ENCODE results near the gene CALM1.

The CALM1 gene

DNA sequence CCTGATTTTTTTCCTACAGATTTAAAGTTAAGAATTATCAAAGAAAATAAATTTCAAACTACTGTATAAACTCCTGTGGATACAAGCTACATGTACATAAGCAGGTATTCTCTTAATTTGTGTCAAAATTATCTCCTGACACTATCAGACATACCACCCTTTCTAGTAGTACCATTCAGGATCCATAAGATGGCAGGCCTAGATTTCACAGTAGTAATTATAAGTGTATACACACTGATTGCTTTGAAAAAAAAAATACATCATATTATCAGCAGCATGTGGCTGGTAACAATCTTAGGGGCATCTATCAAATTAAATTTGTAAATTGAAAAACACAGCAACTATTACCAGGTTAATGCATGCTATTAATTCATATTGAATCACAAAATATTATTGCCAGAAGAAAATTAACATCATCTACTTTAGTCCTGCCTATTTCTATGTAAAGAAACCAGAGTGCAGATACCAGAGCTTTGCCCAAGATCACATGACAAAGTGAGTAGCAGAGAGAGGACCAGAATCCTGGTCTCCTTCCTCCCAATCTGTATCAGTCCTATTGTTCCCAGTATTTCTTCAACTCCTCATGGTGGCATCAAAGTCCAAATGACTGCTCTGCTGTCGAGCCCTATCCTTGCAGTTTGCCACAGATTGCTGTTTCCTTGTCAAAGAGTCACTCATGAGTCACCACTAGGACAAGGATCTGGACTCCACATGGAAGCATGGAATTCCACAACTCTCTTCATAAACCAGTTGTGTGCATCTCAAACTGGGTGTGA lies 27.7 kb upstream of the CALM1 start:
- no peaks in the 10 kb centered on the region for H3K36me3 ChIP-seq (ENCODE audit: control insufficient read depth, insufficient read depth, low read length)
- WGBS, 2 experiments (ENCODE audit: insufficient coverage in 2 of 2): 64 to 100% methylated on average over 1 of the region's 1 CpG
- H3K9me3 ChIP-seq (ENCODE audit: control insufficient read depth, low read length): no peaks in the 10 kb centered on the region
- no peak overlapping the region for H3K4me3 ChIP-seq (ENCODE audit: extremely low read depth, insufficient read depth, low read length, poor library complexity, severe bottlenecking)
- H3K4me1 ChIP-seq (ENCODE audit: control insufficient read depth, insufficient read depth, low read length, poor library complexity, severe bottlenecking): peaks cover 7% of the 10 kb centered on the region
- no peak overlapping the region for H3K27ac ChIP-seq (ENCODE audit: low read depth, low read length, severe bottlenecking)

DNA sequence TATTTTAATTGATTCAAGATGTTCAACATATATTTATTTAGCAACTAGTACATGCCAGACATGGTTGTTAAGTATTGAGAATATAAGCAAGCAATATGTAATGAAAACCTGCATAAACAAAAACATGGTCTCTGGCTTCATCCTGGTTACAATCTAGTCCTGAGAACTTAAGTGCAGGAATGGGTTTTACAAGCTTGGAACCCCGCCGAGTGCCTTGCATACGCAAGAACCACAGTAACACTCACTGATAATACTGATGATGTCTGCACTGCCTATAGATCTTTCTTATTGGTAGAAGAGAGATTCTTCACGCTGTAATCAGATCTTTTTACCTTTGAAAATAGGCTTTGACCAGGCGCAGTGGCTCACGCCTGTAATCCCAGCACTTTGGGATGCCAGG lies 22.9 kb upstream of the CALM1 start:
- Histone ChIP-seq H3K27ac (ENCODE audit: low read depth, low read length, severe bottlenecking) (no peak overlapping the region), H3K4me1 (ENCODE audit: control insufficient read depth, insufficient read depth, low read length, poor library complexity, severe bottlenecking) (peaks cover 7% of the 10 kb centered on the region), H3K9me3 (ENCODE audit: control insufficient read depth, low read length) (no peaks in the 10 kb centered on the region), H3K4me3 (ENCODE audit: extremely low read depth, insufficient read depth, low read length, poor library complexity, severe bottlenecking) (no peak overlapping the region), H3K36me3 (ENCODE audit: control insufficient read depth, insufficient read depth, low read length) (no peaks in the 10 kb centered on the region)
- WGBS, 2 experiments (ENCODE audit: insufficient coverage in 2 of 2): 87 to 89% methylated on average over 3 to 5 of the region's 6 CpGs

DNA sequence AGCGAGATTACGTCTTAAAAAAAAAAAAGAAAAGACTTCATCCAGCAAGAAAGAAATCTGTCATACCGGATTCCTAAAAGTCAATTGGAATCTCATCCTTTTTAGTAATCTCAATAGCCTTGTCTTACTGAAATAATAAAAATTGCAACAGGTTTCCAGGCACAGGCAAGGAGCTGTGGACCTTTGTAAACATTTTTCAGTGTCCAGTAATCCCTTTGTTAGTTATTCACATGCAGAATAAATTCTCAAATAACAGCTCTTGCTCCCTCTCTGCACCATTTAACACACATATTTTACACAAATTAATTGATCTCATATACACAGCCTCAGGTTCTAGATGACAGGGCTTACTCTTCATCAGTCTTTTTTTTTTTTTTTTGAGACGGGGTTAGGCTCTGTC lies 22.0 kb upstream of the CALM1 start:
- 90 to 100% methylated on average over 3 of the region's 4 CpGs for WGBS, 2 experiments (ENCODE audit: insufficient coverage in 2 of 2)
- no peaks in the 10 kb centered on the region for H3K4me1 ChIP-seq (ENCODE audit: control insufficient read depth, insufficient read depth, low read length, poor library complexity, severe bottlenecking)
- H3K9me3 ChIP-seq (ENCODE audit: control insufficient read depth, low read length): no peaks in the 10 kb centered on the region
- no peak overlapping the region for H3K27ac ChIP-seq (ENCODE audit: low read depth, low read length, severe bottlenecking)
- no peaks in the 10 kb centered on the region for H3K36me3 ChIP-seq (ENCODE audit: control insufficient read depth, insufficient read depth, low read length)
- no peak overlapping the region for H3K4me3 ChIP-seq (ENCODE audit: extremely low read depth, insufficient read depth, low read length, poor library complexity, severe bottlenecking)

DNA sequence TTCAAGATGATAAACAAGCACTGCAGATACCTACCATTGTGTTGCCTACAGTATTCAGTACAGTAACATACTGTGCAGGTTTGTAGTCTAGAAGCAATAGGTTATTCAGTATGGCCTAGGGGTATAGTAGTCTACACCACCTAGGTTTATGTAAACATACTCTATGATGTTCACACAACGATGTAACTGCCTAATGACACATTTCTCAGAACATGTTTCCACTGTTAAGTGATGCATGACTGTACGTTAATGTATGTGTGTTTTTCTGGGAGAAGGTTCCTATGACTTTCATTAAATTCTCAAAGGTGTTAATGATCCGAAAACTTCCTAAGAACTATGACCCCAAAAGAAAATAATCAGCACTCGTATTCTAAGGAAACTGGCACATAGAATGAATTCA lies 20.9 kb upstream of the CALM1 start:
- Histone ChIP-seq H3K27ac (ENCODE audit: low read depth, low read length, severe bottlenecking) (no peak overlapping the region), H3K4me1 (ENCODE audit: control insufficient read depth, insufficient read depth, low read length, poor library complexity, severe bottlenecking) (no peaks in the 10 kb centered on the region), H3K9me3 (ENCODE audit: control insufficient read depth, low read length) (no peaks in the 10 kb centered on the region), H3K4me3 (ENCODE audit: extremely low read depth, insufficient read depth, low read length, poor library complexity, severe bottlenecking) (no peak overlapping the region), H3K36me3 (ENCODE audit: control insufficient read depth, insufficient read depth, low read length) (no peaks in the 10 kb centered on the region)
- no CpG with 5 or more reads among the region's 4 CpGs for WGBS, 2 experiments (ENCODE audit: insufficient coverage in 2 of 2)

DNA sequence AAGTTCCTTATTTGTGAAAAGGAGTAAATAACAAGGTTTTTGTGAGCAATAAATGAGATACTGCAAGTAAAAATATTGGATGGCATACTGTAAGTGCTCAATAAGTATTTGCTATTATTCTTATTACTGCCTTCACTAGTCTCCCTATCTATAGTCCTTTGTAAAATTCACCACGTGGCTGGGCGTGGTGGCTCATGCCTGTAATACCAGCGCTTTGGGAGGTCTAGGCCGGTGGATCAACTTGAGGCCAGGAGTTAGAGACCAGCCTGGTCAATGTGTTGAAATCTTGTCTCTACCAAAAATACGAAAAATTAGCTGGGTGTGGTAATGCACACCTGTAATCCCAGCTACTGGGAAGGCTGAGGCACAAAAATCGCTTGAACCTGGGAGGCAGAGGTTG lies 18.6 kb upstream of the CALM1 start:
- WGBS, 2 experiments (ENCODE audit: insufficient coverage in 2 of 2): 87 to 94% methylated on average over 6 of the region's 6 CpGs
- H3K9me3 ChIP-seq (ENCODE audit: control insufficient read depth, low read length): no peaks in the 10 kb centered on the region
- no peak overlapping the region for H3K27ac ChIP-seq (ENCODE audit: low read depth, low read length, severe bottlenecking)
- peaks cover 6% of the 10 kb centered on the region for H3K4me1 ChIP-seq (ENCODE audit: control insufficient read depth, insufficient read depth, low read length, poor library complexity, severe bottlenecking)
- no peaks in the 10 kb centered on the region for H3K36me3 ChIP-seq (ENCODE audit: control insufficient read depth, insufficient read depth, low read length)
- no peak overlapping the region for H3K4me3 ChIP-seq (ENCODE audit: extremely low read depth, insufficient read depth, low read length, poor library complexity, severe bottlenecking)

DNA sequence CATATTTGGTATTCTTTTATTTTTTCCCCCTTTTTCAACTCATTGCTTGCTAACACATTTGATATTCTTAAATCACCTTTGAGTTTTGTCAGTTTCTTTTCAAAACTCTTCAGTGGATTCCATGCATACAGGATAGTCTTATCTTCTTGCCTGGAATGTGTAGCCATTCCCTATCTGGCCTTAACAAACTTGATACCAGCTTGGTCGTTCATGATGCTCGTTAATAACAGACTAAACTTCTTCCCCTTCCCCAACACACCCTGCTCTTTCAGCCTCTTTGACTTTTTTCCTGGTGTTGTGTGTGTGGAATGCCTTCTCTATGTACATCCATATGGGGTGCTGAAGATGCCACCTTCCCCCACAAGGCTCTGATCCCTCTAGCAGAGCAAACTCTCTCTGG lies 17.7 kb upstream of the CALM1 start:
- H3K27ac ChIP-seq (ENCODE audit: low read depth, low read length, severe bottlenecking): no peak overlapping the region
- no peak overlapping the region for H3K4me3 ChIP-seq (ENCODE audit: extremely low read depth, insufficient read depth, low read length, poor library complexity, severe bottlenecking)
- H3K4me1 ChIP-seq (ENCODE audit: control insufficient read depth, insufficient read depth, low read length, poor library complexity, severe bottlenecking): peaks cover 10% of the 10 kb centered on the region
- 60% methylated on average over 1 of the region's 2 CpGs; no CpG with 5 or more reads in 1 of the 2 experiments for WGBS, 2 experiments (ENCODE audit: insufficient coverage in 2 of 2)
- H3K9me3 ChIP-seq (ENCODE audit: control insufficient read depth, low read length): no peaks in the 10 kb centered on the region
- H3K36me3 ChIP-seq (ENCODE audit: control insufficient read depth, insufficient read depth, low read length): no peaks in the 10 kb centered on the region

DNA sequence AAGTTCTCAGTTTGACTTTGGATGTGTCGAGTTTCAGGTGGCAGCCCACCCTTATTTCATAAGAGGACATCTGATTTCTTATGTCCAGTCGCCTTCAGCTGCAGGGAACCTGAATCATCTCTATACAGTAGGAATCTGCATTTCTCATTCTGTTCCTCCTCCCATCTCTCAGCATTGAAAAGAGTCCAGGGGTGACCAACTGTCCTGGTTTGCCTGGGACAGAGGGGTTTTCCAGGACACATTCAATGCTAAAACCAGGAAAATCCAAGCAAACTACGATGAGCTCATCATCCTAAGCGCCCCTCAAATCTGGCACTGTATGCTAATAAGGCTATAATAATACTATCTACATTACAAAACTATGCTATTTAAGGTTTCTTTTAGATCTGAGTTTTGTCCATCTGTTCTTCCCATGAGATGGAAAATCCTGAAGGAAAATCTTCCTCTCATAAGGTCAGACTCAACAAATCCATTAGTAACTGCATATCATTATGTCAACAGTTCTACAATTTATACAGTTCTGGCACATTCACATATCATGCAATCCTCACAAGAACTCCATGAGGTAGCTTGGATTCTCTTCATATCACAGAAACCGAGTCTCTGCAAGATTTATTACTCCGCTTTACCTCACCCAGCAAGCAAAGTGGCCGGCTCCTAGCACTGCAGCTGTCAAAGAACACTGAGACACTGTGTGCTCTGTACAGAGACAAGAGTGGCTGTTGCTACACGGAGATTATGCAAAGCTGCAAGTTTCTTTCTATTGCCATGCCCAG lies 15.6 kb upstream of the CALM1 start:
- H3K36me3 ChIP-seq (ENCODE audit: control insufficient read depth, insufficient read depth, low read length): no peaks in the 10 kb centered on the region
- no peak overlapping the region for H3K4me3 ChIP-seq (ENCODE audit: extremely low read depth, insufficient read depth, low read length, poor library complexity, severe bottlenecking)
- H3K27ac ChIP-seq (ENCODE audit: low read depth, low read length, severe bottlenecking): no peak overlapping the region
- H3K9me3 ChIP-seq (ENCODE audit: control insufficient read depth, low read length): no peaks in the 10 kb centered on the region
- 86 to 94% methylated on average over 5 of the region's 8 CpGs for WGBS, 2 experiments (ENCODE audit: insufficient coverage in 2 of 2)
- H3K4me1 ChIP-seq (ENCODE audit: control insufficient read depth, insufficient read depth, low read length, poor library complexity, severe bottlenecking): peaks cover 16% of the 10 kb centered on the region

DNA sequence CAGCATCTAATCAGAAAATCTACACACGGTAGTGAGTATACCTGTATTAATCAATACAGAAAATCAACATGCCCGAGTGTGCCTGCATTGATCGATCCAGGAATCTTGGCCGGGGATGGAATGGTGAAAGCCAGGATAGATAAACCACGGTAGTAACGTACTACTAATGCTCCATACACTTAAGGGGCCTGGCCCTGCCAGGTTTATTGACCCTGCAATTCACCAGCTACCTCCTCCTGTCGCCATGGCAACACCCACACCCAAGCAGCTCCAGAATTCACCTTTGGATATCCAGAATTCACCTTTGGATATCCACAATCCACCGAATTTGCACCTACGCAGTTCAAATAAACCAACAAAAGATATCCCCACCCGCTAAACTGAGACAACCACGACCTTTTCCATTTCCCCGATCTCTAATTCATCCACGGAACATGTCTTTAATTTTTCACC lies 14.8 kb upstream of the CALM1 start:
- 58 to 61% methylated on average over 9 to 13 of the region's 13 CpGs for WGBS, 2 experiments (ENCODE audit: insufficient coverage in 2 of 2)
- no peaks in the 10 kb centered on the region for H3K9me3 ChIP-seq (ENCODE audit: control insufficient read depth, low read length)
- H3K27ac ChIP-seq (ENCODE audit: low read depth, low read length, severe bottlenecking): peak overlapping the region; percentile 100
- peaks cover 16% of the 10 kb centered on the region for H3K4me1 ChIP-seq (ENCODE audit: control insufficient read depth, insufficient read depth, low read length, poor library complexity, severe bottlenecking)
- no peaks in the 10 kb centered on the region for H3K36me3 ChIP-seq (ENCODE audit: control insufficient read depth, insufficient read depth, low read length)
- H3K4me3 ChIP-seq (ENCODE audit: extremely low read depth, insufficient read depth, low read length, poor library complexity, severe bottlenecking): peak overlapping the region; percentile 59

DNA sequence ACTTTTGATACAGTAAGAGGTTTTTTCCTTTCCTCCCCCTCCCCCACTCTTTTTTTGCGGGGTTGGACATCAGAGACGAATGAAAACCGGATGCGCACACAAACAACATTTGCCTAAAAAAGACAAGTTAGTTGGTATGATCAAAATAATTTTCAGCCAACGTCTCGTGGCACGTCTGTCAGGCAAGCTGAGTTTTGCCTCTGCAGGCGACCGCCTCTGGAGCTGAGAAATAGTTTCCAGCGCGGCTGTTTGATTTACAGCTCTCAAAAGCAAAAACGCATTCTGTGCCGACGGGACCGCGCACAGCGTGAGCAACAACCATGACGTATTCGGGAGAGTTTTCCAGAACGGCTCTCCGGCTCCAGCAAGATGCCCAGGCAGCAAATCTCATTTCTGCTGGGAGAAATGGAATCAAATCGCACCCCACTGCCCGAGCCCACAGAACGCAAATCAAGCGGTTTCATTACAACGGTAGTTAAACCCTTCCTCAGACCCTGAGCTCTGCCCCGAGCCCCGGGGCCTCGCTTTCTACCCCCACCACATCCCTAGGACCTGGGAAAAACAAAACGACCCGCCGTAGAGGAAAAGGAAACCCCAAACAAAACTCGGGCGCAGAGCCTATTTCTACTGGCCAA lies 14.2 kb upstream of the CALM1 start:
- H3K9me3 ChIP-seq (ENCODE audit: control insufficient read depth, low read length): no peaks in the 10 kb centered on the region
- peaks cover 16% of the 10 kb centered on the region for H3K4me1 ChIP-seq (ENCODE audit: control insufficient read depth, insufficient read depth, low read length, poor library complexity, severe bottlenecking)
- peak overlapping the region; percentile 59 for H3K4me3 ChIP-seq (ENCODE audit: extremely low read depth, insufficient read depth, low read length, poor library complexity, severe bottlenecking)
- H3K36me3 ChIP-seq (ENCODE audit: control insufficient read depth, insufficient read depth, low read length): no peaks in the 10 kb centered on the region
- 1 to 2% methylated on average over 22 to 30 of the region's 34 CpGs for WGBS, 2 experiments (ENCODE audit: insufficient coverage in 2 of 2)
- H3K27ac ChIP-seq (ENCODE audit: low read depth, low read length, severe bottlenecking): peak overlapping the region; percentile 100

DNA sequence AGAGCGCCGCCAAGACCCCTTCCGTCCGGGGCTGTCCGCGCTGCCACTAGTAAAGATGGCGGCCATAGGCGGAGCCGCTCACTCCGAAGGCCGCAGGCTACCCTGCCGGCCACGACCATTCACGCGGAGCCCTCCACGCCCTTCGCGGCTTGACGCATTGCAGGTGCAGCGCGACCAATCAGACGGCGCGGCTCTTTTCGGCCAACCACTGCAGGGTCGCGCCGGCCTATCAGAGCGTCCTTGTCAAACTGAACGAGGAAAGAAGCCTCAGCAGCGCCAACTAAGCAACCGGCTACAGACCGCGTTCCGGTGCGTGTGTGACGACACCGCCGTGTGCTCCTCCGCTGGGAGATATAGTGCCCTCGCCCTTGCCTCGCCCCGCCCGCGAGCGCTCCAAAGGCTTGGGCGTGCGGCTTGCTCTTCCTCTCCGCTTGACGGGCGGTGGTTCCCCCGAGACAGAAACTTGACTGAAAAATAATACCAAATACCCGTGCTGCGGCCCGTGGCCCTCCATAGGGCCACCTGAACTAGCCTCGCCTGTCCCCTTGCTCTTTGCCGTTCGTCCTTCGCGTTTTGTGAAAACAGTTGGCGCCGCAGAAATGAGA lies 13.6 kb upstream of the CALM1 start:
- no peaks in the 10 kb centered on the region for H3K36me3 ChIP-seq (ENCODE audit: control insufficient read depth, insufficient read depth, low read length)
- H3K4me3 ChIP-seq (ENCODE audit: extremely low read depth, insufficient read depth, low read length, poor library complexity, severe bottlenecking): peak overlapping the region; percentile 59
- peak overlapping the region; percentile 100 for H3K27ac ChIP-seq (ENCODE audit: low read depth, low read length, severe bottlenecking)
- 0 to 1% methylated on average over 61 to 62 of the region's 62 CpGs for WGBS, 2 experiments (ENCODE audit: insufficient coverage in 2 of 2)
- H3K9me3 ChIP-seq (ENCODE audit: control insufficient read depth, low read length): no peaks in the 10 kb centered on the region
- peaks cover 20% of the 10 kb centered on the region for H3K4me1 ChIP-seq (ENCODE audit: control insufficient read depth, insufficient read depth, low read length, poor library complexity, severe bottlenecking)

All from mesodermal cell (in vitro differentiated cells).